ENCODE data around the gene CDK5RAP2.

- TF ChIP-seq, protein P1, sequence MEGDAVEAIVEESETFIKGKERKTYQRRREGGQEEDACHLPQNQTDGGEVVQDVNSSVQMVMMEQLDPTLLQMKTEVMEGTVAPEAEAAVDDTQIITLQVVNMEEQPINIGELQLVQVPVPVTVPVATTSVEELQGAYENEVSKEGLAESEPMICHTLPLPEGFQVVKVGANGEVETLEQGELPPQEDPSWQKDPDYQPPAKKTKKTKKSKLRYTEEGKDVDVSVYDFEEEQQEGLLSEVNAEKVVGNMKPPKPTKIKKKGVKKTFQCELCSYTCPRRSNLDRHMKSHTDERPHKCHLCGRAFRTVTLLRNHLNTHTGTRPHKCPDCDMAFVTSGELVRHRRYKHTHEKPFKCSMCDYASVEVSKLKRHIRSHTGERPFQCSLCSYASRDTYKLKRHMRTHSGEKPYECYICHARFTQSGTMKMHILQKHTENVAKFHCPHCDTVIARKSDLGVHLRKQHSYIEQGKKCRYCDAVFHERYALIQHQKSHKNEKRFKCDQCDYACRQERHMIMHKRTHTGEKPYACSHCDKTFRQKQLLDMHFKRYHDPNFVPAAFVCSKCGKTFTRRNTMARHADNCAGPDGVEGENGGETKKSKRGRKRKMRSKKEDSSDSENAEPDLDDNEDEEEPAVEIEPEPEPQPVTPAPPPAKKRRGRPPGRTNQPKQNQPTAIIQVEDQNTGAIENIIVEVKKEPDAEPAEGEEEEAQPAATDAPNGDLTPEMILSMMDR (IDR thresholded peaks at IDR 0.05): no peak
- TF ChIP-seq POLR2A (IDR thresholded peaks at IDR 0.05) (no peak), POLR2AphosphoS5 (IDR thresholded peaks at IDR 0.05; ENCODE audit: insufficient read depth in 1 of 2, low read depth in 1 of 2) (no peak)
Observed at GRCh38 chr9:120350596-120350995, 229.4 kb downstream of the CDK5RAP2 start.

All from vagina (tissue), 2 donors.